K562 (cell line): Measurements from ENCODE around the gene C7. TPM values are rescaled to one million over a fixed set of nuclear protein-coding genes. Genes with fewer than 3 reads are reported as not detected.

ENCODE experiments used
- ATAC-seq: fragments of 200-7000 bp; cut with Tn5 transposase; 3 replicates; pipeline ENCODE4 v1.9.1; 2020; ENCODE audit warnings: moderate library complexity
- BruUV-seq: library from RNA; stranded (reverse); fragments of 400-500 nt; replicated peaks from 2 replicates; lab custom pipeline; 2021; lab: Mats Ljungman, UMichigan
- CTCF ChIA-PET: fragments of 300-600 bp; formaldehyde crosslinking; extraction: SDS; loops from one replicate; lab custom pipeline; 2021; ENCODE audit warnings: low intra/inter-chr PET ratio; lab: Yijun Ruan, JAX
- POLR2A ChIA-PET: fragments of 300-600, 350-650 bp; sonication (Branson Sonifier 250); formaldehyde crosslinking; extraction: SDS; loops from one replicate; lab custom pipeline; 2021; ENCODE audit warnings: antibody characterized with exemption, inconsistent platforms; lab: Yijun Ruan, JAX
- DNase-seq, 4 experiments: peaks; one replicate each; pipeline versions ENCODE4 v3.0.0 to v3.0.0-alpha.2; 2011 to 2018; ENCODE audit warnings: low spot score in 3 of 4, mixed read lengths in 3 of 4; ENCODE audit errors: extremely low read depth in 1 of 4
- FAIRE-seq: peaks from 2 replicates; lab custom pipeline; 2011; peaks lifted over from hg19 to GRCh38; lab: Jason Lieb, UNC
- H2AFZ ChIP-seq: 2 replicates; pipeline ENCODE4 v1.6.0; 2011; ENCODE audit warnings: low read depth, low read length, control low read depth, inconsistent platforms
- H3K27ac ChIP-seq: fragments of 200-600 bp; 3 replicates; pipeline ENCODE4 v1.8.0; 2011; ENCODE audit warnings: low read depth, mild to moderate bottlenecking, control low read depth, inconsistent platforms, low read length, moderate library complexity, mixed read lengths; ENCODE audit errors: extremely low read depth
- H3K27me3 ChIP-seq, 2 experiments: fragments of 300-600 bp in 1 of 2; 2 replicates in 1 of 2; 3 replicates in 1 of 2; pipeline versions ENCODE4 v1.6.0 to v1.8.0; 2011; ENCODE audit warnings: inconsistent platforms in 2 of 2, low read length in 2 of 2, mild to moderate bottlenecking in 1 of 2, mixed read lengths in 1 of 2, moderate library complexity in 1 of 2; ENCODE audit not compliant: control insufficient read depth in 2 of 2, insufficient read depth in 2 of 2
- H3K36me3 ChIP-seq: fragments of 300-600 bp; 3 replicates; pipeline ENCODE4 v1.8.0; 2011; ENCODE audit warnings: mild to moderate bottlenecking, low read length, inconsistent platforms; ENCODE audit not compliant: control insufficient read depth, insufficient read depth
- H3K4me1 ChIP-seq, 2 experiments: fragments of 200-600 bp in 1 of 2; replicated peaks in 1 of 2; 2 replicates in 1 of 2; 3 replicates in 1 of 2; pipeline versions ENCODE4 v1.5.1 to v1.8.0; 2011; ENCODE audit warnings: inconsistent platforms in 2 of 2, low read length in 2 of 2, mild to moderate bottlenecking in 1 of 2, mixed read lengths in 1 of 2, moderate library complexity in 1 of 2; ENCODE audit not compliant: control insufficient read depth in 2 of 2, insufficient read depth in 2 of 2
- H3K4me2 ChIP-seq: 2 replicates; pipeline ENCODE4 v1.6.1; 2011; ENCODE audit warnings: low read length, control low read depth, inconsistent platforms, mixed read lengths; ENCODE audit not compliant: insufficient read depth
- H3K4me3 ChIP-seq: fragments of 200-600 bp; sonication (generic), shearing (Covaris generic); 2 replicates; pipeline ENCODE4 v1.5.1; 2016; ENCODE audit warnings: control low read depth, inconsistent platforms
- H3K79me2 ChIP-seq: fragments of 200-600 bp; 3 replicates; pipeline ENCODE4 v1.8.0; 2011; ENCODE audit warnings: low read length, inconsistent platforms; ENCODE audit not compliant: control insufficient read depth, insufficient read depth
- H3K9ac ChIP-seq, 2 experiments: 2 replicates each; pipeline versions ENCODE4 v1.6.0 to v1.6.1; 2011; ENCODE audit warnings: low read depth in 2 of 2, low read length in 2 of 2, control low read depth in 1 of 2, inconsistent platforms in 1 of 2, mild to moderate bottlenecking in 1 of 2, mixed read lengths in 1 of 2; ENCODE audit not compliant: insufficient read depth in 1 of 2
- H3K9me1 ChIP-seq: one replicate; pipeline ENCODE4 v1.6.0; 2011; ENCODE audit warnings: inconsistent platforms, mild to moderate bottlenecking, low read length, moderate library complexity; ENCODE audit not compliant: control insufficient read depth, insufficient read depth
- H3K9me3 ChIP-seq: replicated peaks from 2 replicates; pipeline ENCODE4 v1.5.1; 2011; ENCODE audit warnings: low read depth, low read length, inconsistent platforms; ENCODE audit not compliant: control insufficient read depth, insufficient read depth
- H4K20me1 ChIP-seq: replicated peaks from 2 replicates; pipeline ENCODE4 v1.6.1; 2011; ENCODE audit warnings: low read length, inconsistent platforms, mixed read lengths; ENCODE audit not compliant: control insufficient read depth, insufficient read depth
- CSDE1 ChIP-seq, 2 experiments: fragments of 450-650 bp; IDR thresholded peaks; 2 replicates each; pipeline ENCODE4 v1.6.1; 2016; ENCODE audit warnings: mild to moderate bottlenecking in 1 of 2
- ETV6 ChIP-seq, 3 experiments: fragments of 150-350 bp in 1 of 3; sonication (generic) in 1 of 3; formaldehyde crosslinking in 1 of 3; IDR thresholded peaks; 2 replicates each; pipeline versions ENCODE4 v1.6.1 to v1.8.0; 2014 to 2022; ENCODE audit warnings: borderline replicate concordance in 2 of 3, low read depth in 2 of 3, antibody characterized with exemption in 1 of 3, low read length in 1 of 3, mild to moderate bottlenecking in 1 of 3, missing genetic modification reagents in 1 of 3
- NRF1 ChIP-seq, 2 experiments: fragments of 450-650 bp; IDR thresholded peaks in 1 of 2; conservative IDR thresholded peaks in 1 of 2; 2 replicates each; pipeline ENCODE4 v1.6.1; 2014; ENCODE audit warnings: mild to moderate bottlenecking in 2 of 2
- PCBP2 ChIP-seq: fragments of 200-400 bp; formaldehyde crosslinking; IDR thresholded peaks from 2 replicates; pipeline ENCODE4 v1.6.1; 2018; ENCODE audit warnings: low read length, low read depth, mild to moderate bottlenecking, moderate library complexity; ENCODE audit not compliant: poor library complexity, severe bottlenecking
- RCOR1 ChIP-seq, 2 experiments: IDR thresholded peaks; 2 replicates each; pipeline ENCODE4 v1.6.1; 2012; ENCODE audit warnings: low read depth in 2 of 2, low read length in 2 of 2, borderline replicate concordance in 1 of 2, improper control_type of control experiment in 1 of 2
- XRCC4 ChIP-seq: IDR thresholded peaks from one replicate; pipeline ENCODE4 v1.6.1; 2011; ENCODE audit not compliant: insufficient read depth, insufficient read length; ENCODE audit errors: extremely low read depth
- ZKSCAN1 ChIP-seq: fragments of 150-350 bp; IDR thresholded peaks from 2 replicates; pipeline ENCODE4 v1.6.1; 2016; ENCODE audit warnings: low read depth, low read length
- ZNF3 ChIP-seq: fragments of 250-450 bp; sonication (Bioruptor Pico); IDR thresholded peaks from 2 replicates; pipeline ENCODE4 v1.5.0; 2021; ENCODE audit warnings: mild to moderate bottlenecking, moderate library complexity
- ZNF561 ChIP-seq: fragments of 450-650 bp; formaldehyde crosslinking; conservative IDR thresholded peaks from 2 replicates; pipeline ENCODE4 v1.4.0; 2020; ENCODE audit warnings: mild to moderate bottlenecking, moderate library complexity
- WGBS: fragments of 100-300 bp; shearing (Covaris generic); methylation state at CpG from one replicate; pipeline ENCODE4 v1.1.6; 2016; ENCODE audit warnings: low coverage, mixed read lengths; ENCODE audit not compliant: insufficient coverage; ENCODE audit errors: missing lambda C conversion rate; 5-methylcytosine and 5-hydroxymethylcytosine counted together
- in situ Hi-C: fragments of 300-500 bp; cut with MboI; formaldehyde crosslinking; loops from 4 replicates; pipeline ENCODE4 v1.15.0; 2018; ENCODE audit warnings: inconsistent platforms, mixed read lengths
- intact Hi-C: fragments of 100-400 bp; cut with micrococcal nuclease; formaldehyde crosslinking; loops from 2 replicates; pipeline ENCODE4 v1.14.2; 2022
- polyA plus RNA-seq, 8 experiments: library from polyadenylated mRNA; depleted of rRNA in 4 of 8; stranded (reverse) in 5 of 8; unstranded in 3 of 8; fragments of >200 nt; fragmentation: Nextera tagmentation in 2 of 8; fragmentation: Illumina TruSeq in 1 of 8; extraction: Ambion mirVana in 2 of 8; extraction: Trizol in 1 of 8; gene quantifications; 2 replicates each; pipeline versions ENCODE4 v1.2.1 to v1.2.3, GENCODE V29; 2011 to 2014; ENCODE audit warnings: inconsistent platforms in 1 of 8, missing spikeins in 1 of 8
- total RNA-seq, 7 experiments: library from RNA; depleted of rRNA in 6 of 7; stranded (reverse); fragments of >200 nt in 6 of 7; fragmentation: Illumina TruSeq in 2 of 7; extraction: Trizol in 2 of 7; gene quantifications; 2 replicates each; pipeline versions ENCODE4 v1.2.1 to v1.2.3, GENCODE V29; 2011 to 2021; ENCODE audit warnings: low replicate concordance in 1 of 7
- TF ChIP-seq, protein P1 (sequence below): fragments of 250-450 bp; sonication (Bioruptor Pico); IDR thresholded peaks from 2 replicates; pipeline ENCODE4 v1.8.0; 2021; ENCODE audit warnings: moderate library complexity, mild to moderate bottlenecking, inconsistent platforms
- TF ChIP-seq, protein P2 (sequence below): sonication (generic); formaldehyde crosslinking; IDR thresholded peaks from 2 replicates; pipeline ENCODE4 v1.8.0; 2022; ENCODE audit warnings: missing genetic modification reagents, mild to moderate bottlenecking, borderline replicate concordance

The C7 gene
- total and polyA plus RNA-seq, 9 of the 15 experiments (the other 6 are each of a cell fraction or from before 2014, with no cell fraction given) = 0.82 TPM; not detected in 8

DNA sequence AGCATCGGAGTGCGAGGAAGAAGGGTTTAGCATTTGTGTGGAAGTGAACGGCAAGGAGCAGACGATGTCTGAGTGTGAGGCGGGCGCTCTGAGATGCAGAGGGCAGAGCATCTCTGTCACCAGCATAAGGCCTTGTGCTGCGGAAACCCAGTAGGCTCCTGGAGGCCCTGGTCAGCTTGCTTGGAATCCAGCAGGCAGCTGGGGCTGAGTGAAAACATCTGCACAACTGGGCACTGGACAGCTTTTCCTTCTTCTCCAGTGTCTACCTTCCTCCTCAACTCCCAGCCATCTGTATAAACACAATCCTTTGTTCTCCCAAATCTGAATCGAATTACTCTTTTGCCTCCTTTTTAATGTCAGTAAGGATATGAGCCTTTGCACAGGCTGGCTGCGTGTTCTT lies 72.1 kb downstream of the C7 start:
- Histone ChIP-seq H3K9me3 (no peaks in the 10 kb centered on the region), H3K4me1 (no peaks in the 10 kb centered on the region), H3K79me2 (no peaks in the 10 kb centered on the region), H2AFZ (no peak overlapping the region), H3K9ac (no peak overlapping the region)
- POLR2A ChIA-PET = interaction anchor here (1.1 kb wide), 1 partner anchor 11 kb away, joined by 3 read pairs; no protein-coding TSS in a partner anchor
- under 1% methylated on average over 9 of the region's 9 CpGs for WGBS
- TF ChIP-seq RCOR1 (IDR thresholded peaks at IDR 0.05; ENCODE audit: borderline replicate concordance in 1 of 2, low read depth in 2 of 2, low read length in 2 of 2) (no peak), ZNF561 (CRISPR knock-in tag) (no peak), PCBP2 (no peak), CSDE1 (IDR thresholded peaks at IDR 0.05) (no peak), ZNF3 (CRISPR knock-in tag) (no peak), XRCC4 (no peak), ZKSCAN1 (no peak), ETV6 (IDR thresholded peaks at IDR 0.05; ENCODE audit: borderline replicate concordance in 1 of 2, low read depth in 2 of 2, low read length in 1 of 2) (no peak), ETV6 (CRISPR knock-in tag; IDR thresholded peaks at IDR 0.05; ENCODE audit: borderline replicate concordance) (no peak), NRF1 (conservative IDR thresholded peaks at IDR 0.05 in 1 of 2, IDR thresholded peaks at IDR 0.05 in 1 of 2) (no peak)
- TF ChIP-seq, protein P1, sequence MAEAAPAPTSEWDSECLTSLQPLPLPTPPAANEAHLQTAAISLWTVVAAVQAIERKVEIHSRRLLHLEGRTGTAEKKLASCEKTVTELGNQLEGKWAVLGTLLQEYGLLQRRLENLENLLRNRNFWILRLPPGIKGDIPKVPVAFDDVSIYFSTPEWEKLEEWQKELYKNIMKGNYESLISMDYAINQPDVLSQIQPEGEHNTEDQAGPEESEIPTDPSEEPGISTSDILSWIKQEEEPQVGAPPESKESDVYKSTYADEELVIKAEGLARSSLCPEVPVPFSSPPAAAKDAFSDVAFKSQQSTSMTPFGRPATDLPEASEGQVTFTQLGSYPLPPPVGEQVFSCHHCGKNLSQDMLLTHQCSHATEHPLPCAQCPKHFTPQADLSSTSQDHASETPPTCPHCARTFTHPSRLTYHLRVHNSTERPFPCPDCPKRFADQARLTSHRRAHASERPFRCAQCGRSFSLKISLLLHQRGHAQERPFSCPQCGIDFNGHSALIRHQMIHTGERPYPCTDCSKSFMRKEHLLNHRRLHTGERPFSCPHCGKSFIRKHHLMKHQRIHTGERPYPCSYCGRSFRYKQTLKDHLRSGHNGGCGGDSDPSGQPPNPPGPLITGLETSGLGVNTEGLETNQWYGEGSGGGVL (CRISPR knock-in tag) = no peak
- TF ChIP-seq, protein P2, sequence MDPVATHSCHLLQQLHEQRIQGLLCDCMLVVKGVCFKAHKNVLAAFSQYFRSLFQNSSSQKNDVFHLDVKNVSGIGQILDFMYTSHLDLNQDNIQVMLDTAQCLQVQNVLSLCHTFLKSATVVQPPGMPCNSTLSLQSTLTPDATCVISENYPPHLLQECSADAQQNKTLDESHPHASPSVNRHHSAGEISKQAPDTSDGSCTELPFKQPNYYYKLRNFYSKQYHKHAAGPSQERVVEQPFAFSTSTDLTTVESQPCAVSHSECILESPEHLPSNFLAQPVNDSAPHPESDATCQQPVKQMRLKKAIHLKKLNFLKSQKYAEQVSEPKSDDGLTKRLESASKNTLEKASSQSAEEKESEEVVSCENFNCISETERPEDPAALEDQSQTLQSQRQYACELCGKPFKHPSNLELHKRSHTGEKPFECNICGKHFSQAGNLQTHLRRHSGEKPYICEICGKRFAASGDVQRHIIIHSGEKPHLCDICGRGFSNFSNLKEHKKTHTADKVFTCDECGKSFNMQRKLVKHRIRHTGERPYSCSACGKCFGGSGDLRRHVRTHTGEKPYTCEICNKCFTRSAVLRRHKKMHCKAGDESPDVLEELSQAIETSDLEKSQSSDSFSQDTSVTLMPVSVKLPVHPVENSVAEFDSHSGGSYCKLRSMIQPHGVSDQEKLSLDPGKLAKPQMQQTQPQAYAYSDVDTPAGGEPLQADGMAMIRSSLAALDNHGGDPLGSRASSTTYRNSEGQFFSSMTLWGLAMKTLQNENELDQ (CRISPR knock-in tag) = no peak
- TF ChIP-seq, all 486 proteins: peak for 0
- ATAC-seq (no peak), FAIRE-seq (no peak), DNase-seq (no peak)
- Histone ChIP-seq H3K27me3 (peaks cover 3 to 6% of the 10 kb centered on the region in 2 experiments; a peak in 2 of 5 replicates), H3K9me1 (no peaks in the 10 kb centered on the region), H3K4me3 (no peak overlapping the region), H4K20me1 (no peaks in the 10 kb centered on the region), H3K36me3 (no peaks in the 10 kb centered on the region), H3K27ac (no peak overlapping the region), H3K4me2 (no peak overlapping the region)
- in situ Hi-C loops (no loop called here), intact Hi-C loops (no loop called here)
- BruUV-seq = no TSS peak
- CTCF ChIA-PET = no interaction called here
